Liver (tissue), 9 donors: ENCODE results near the gene ST7. TPM values are rescaled to one million over a fixed set of nuclear protein-coding genes. Genes with fewer than 3 reads are reported as not detected.

Source experiments
- DNase-seq: peaks from one replicate; pipeline ENCODE4 v3.0.0-alpha.2; 2017; ENCODE audit warnings: low spot score
- H3K27ac ChIP-seq, 2 donors: one replicate each; pipeline ENCODE4 v1.7.0; 2013; ENCODE audit warnings: inconsistent platforms in 2 of 2, low read length in 2 of 2, control low read depth in 1 of 2, low read depth in 1 of 2, mild to moderate bottlenecking in 1 of 2
- H3K27me3 ChIP-seq, 4 donors: one replicate each; pipeline versions ENCODE4 v1.6.1 to v1.7.0; 2013; ENCODE audit warnings: low read length in 3 of 4, inconsistent platforms in 1 of 4, mild to moderate bottlenecking in 1 of 4, moderate library complexity in 1 of 4; ENCODE audit not compliant: control insufficient read depth in 4 of 4, insufficient read depth in 4 of 4
- H3K36me3 ChIP-seq, 4 donors: one replicate each; pipeline versions ENCODE4 v1.6.1 to v1.7.0; 2013; ENCODE audit warnings: low read length in 3 of 4, mild to moderate bottlenecking in 3 of 4, low read depth in 1 of 4, moderate library complexity in 1 of 4; ENCODE audit not compliant: control insufficient read depth in 4 of 4, insufficient read depth in 3 of 4
- H3K4me1 ChIP-seq, 4 donors: one replicate each; pipeline versions ENCODE4 v1.6.1 to v1.7.0; 2013; ENCODE audit warnings: low read length in 3 of 4, mild to moderate bottlenecking in 3 of 4, moderate library complexity in 1 of 4; ENCODE audit not compliant: control insufficient read depth in 4 of 4, insufficient read depth in 4 of 4
- H3K4me3 ChIP-seq, 3 donors: one replicate each; pipeline versions ENCODE4 v1.6.1 to v1.7.0; 2013; ENCODE audit warnings: low read length in 3 of 3, control low read depth in 1 of 3, low read depth in 1 of 3, mild to moderate bottlenecking in 1 of 3
- H3K9ac ChIP-seq, 2 donors: one replicate each; pipeline ENCODE4 v1.7.0; 2013; ENCODE audit warnings: low read length in 2 of 2, mild to moderate bottlenecking in 2 of 2, moderate library complexity in 2 of 2, control low read depth in 1 of 2, low read depth in 1 of 2
- H3K9me3 ChIP-seq, 4 donors: one replicate each; pipeline versions ENCODE4 v1.6.1 to v1.7.0; 2013; ENCODE audit warnings: low read length in 3 of 4; ENCODE audit not compliant: control insufficient read depth in 4 of 4
- ATF3 ChIP-seq: IDR thresholded peaks from 2 replicates; pipeline ENCODE4 v1.6.1; 2016; ENCODE audit warnings: antibody characterized with exemption
- CTCF ChIP-seq: fragments of 150-350 bp; IDR thresholded peaks from 2 replicates; pipeline ENCODE4 v1.5.1; 2017; ENCODE audit warnings: improper control_type of control experiment, low read depth, low read length; ENCODE audit not compliant: missing input control
- EGR1 ChIP-seq, 2 donors: IDR thresholded peaks; 2 replicates each; pipeline ENCODE4 v1.6.1; 2016 to 2018; ENCODE audit warnings: antibody characterized with exemption in 2 of 2, low read depth in 2 of 2
- FOXA1 ChIP-seq: IDR thresholded peaks from 2 replicates; pipeline ENCODE4 v1.6.1; 2016; ENCODE audit warnings: antibody characterized with exemption
- FOXA2 ChIP-seq: IDR thresholded peaks from 2 replicates; pipeline ENCODE4 v1.6.1; 2016; ENCODE audit warnings: antibody characterized with exemption
- GABPA ChIP-seq, 2 donors: IDR thresholded peaks in 1 of 2; conservative IDR thresholded peaks in 1 of 2; 2 replicates each; pipeline ENCODE4 v1.6.1; 2016; ENCODE audit warnings: antibody characterized with exemption in 2 of 2, mild to moderate bottlenecking in 1 of 2, moderate library complexity in 1 of 2
- HNF4A ChIP-seq, 2 donors: conservative IDR thresholded peaks; 2 replicates each; pipeline ENCODE4 v1.6.1; 2016; ENCODE audit warnings: antibody characterized with exemption in 2 of 2, mild to moderate bottlenecking in 2 of 2
- HNF4G ChIP-seq: IDR thresholded peaks from 2 replicates; pipeline ENCODE4 v1.6.1; 2016; ENCODE audit warnings: antibody characterized with exemption
- JUND ChIP-seq, 2 donors: IDR thresholded peaks; 2 replicates each; pipeline ENCODE4 v1.6.1; 2016; ENCODE audit warnings: antibody characterized with exemption in 2 of 2
- MAX ChIP-seq: IDR thresholded peaks from 2 replicates; pipeline ENCODE4 v1.6.1; 2016; ENCODE audit warnings: antibody characterized with exemption
- NR2F2 ChIP-seq: IDR thresholded peaks from 2 replicates; pipeline ENCODE4 v1.6.1; 2016; ENCODE audit warnings: antibody characterized with exemption
- RAD21 ChIP-seq, 2 donors: IDR thresholded peaks; 2 replicates each; pipeline ENCODE4 v1.6.1; 2016; ENCODE audit warnings: antibody characterized with exemption in 2 of 2, mild to moderate bottlenecking in 2 of 2
- REST ChIP-seq: IDR thresholded peaks from 2 replicates; pipeline ENCODE4 v1.6.1; 2016; ENCODE audit warnings: antibody characterized with exemption, mild to moderate bottlenecking
- SP1 ChIP-seq: IDR thresholded peaks from 2 replicates; pipeline ENCODE4 v1.6.1; 2018; ENCODE audit warnings: antibody characterized with exemption, mild to moderate bottlenecking
- YY1 ChIP-seq: IDR thresholded peaks from 2 replicates; pipeline ENCODE4 v1.6.1; 2016; ENCODE audit warnings: antibody characterized with exemption, mild to moderate bottlenecking
- ZBTB33 ChIP-seq: IDR thresholded peaks from 2 replicates; pipeline ENCODE4 v1.6.1; 2016; ENCODE audit warnings: antibody characterized with exemption
- WGBS: extraction: QIAGEN DNeasy Blood & Tissue Kit; methylation state at CpG from one replicate; pipeline ENCODE4 v1.1.7; 2013; 5-methylcytosine and 5-hydroxymethylcytosine counted together
- polyA plus RNA-seq, 2 donors: library from polyadenylated mRNA; stranded (reverse) in 1 of 2; unstranded in 1 of 2; fragments of 200-250 nt in 1 of 2; fragments of >200 nt in 1 of 2; fragmentation: Nextera tagmentation in 1 of 2; extraction: Ambion mirVana in 1 of 2; gene quantifications; one replicate each; pipeline versions ENCODE4 v1.2.1 to v1.2.3, GENCODE V29; 2013 to 2015
- total RNA-seq, 2 donors: library from RNA; depleted of rRNA; stranded (reverse); fragments of >200 nt; gene quantifications; one replicate each; pipeline ENCODE4 v1.2.3, GENCODE V29; 2014
- donor health status: healthy.
- donor health status: healthy.
- donor health status: healthy.
- donor health status: healthy.
- donor health status: healthy.

The ST7 gene
- total and polyA plus RNA-seq, 4 donors: 13.5 to 30.7 (median 22.6) TPM

- H3K4me1 ChIP-seq: no peaks in the 10 kb centered on the region
- no peaks in the 10 kb centered on the region for H3K27me3 ChIP-seq
- no peak overlapping the region for H3K9ac ChIP-seq
- peaks cover 1 to 12% (median 10%) of the 10 kb centered on the region in 4 donors for H3K36me3 ChIP-seq
- TF ChIP-seq REST: no peak
- TF ChIP-seq FOXA2: no peak
- TF ChIP-seq YY1: no peak
- TF ChIP-seq EGR1 (IDR thresholded peaks at IDR 0.05; ENCODE audit: low read depth in 2 of 2): no peak
- no peak for TF ChIP-seq GABPA (IDR thresholded peaks at IDR 0.05 in 1 of 2, conservative IDR thresholded peaks at IDR 0.05 in 1 of 2)
- TF ChIP-seq ATF3: no peak
- TF ChIP-seq CTCF: no peak
- no peak for TF ChIP-seq JUND (IDR thresholded peaks at IDR 0.05)
- TF ChIP-seq FOXA1: no peak
- no peak for TF ChIP-seq ZBTB33
- TF ChIP-seq HNF4G: no peak
- no peak for TF ChIP-seq SP1
- no peak for TF ChIP-seq HNF4A (conservative IDR thresholded peaks at IDR 0.05)
- TF ChIP-seq NR2F2: no peak
- no peak for TF ChIP-seq RAD21 (IDR thresholded peaks at IDR 0.05)
- TF ChIP-seq MAX: no peak
- DNase-seq: no peak
- H3K4me3 ChIP-seq: no peak overlapping the region
- H3K27ac ChIP-seq: no peak overlapping the region
- 97% methylated on average over 1 of the region's 1 CpG for WGBS
- H3K9me3 ChIP-seq: no peaks in the 10 kb centered on the region
Observed at GRCh38 chr7:117192108-117192507, 238.8 kb downstream of the ST7 start.

GRCh38 chr7:117193564-117193963, 240.3 kb downstream of the ST7 start:
- 98% methylated on average over 2 of the region's 2 CpGs for WGBS
- Histone ChIP-seq H3K27ac (no peak overlapping the region), H3K36me3 (peaks cover 1 to 14% (median 11%) of the 10 kb centered on the region in 4 donors), H3K9ac (no peak overlapping the region), H3K27me3 (no peaks in the 10 kb centered on the region), H3K4me1 (no peaks in the 10 kb centered on the region), H3K9me3 (no peaks in the 10 kb centered on the region), H3K4me3 (no peak overlapping the region)
- DNase-seq: no peak
- no peak for TF ChIP-seq REST
- TF ChIP-seq ZBTB33: no peak
- TF ChIP-seq MAX: no peak
